ENCODE measurements around the gene ME3.

DNA sequence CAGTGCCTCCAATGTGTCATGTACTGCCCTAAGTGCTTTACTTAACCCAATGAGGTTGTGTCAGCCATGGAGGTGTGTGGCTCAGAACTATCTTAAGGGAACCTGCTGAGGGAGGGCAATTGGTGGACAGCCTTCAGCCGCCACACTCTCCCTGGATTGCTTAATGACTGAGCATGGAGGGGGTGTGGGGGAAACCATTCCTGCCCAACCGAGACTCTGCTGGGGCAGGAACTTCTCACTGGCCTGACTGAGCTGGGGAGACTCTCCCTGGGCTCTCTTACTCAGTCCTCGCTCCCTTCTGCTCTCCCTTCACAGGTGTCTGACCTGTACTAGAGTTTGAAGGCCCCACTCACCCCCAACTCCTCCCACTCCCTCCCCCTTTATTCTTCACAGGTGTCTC, 183.0 kb downstream of the ME3 start:
- TF ChIP-seq, protein P1, sequence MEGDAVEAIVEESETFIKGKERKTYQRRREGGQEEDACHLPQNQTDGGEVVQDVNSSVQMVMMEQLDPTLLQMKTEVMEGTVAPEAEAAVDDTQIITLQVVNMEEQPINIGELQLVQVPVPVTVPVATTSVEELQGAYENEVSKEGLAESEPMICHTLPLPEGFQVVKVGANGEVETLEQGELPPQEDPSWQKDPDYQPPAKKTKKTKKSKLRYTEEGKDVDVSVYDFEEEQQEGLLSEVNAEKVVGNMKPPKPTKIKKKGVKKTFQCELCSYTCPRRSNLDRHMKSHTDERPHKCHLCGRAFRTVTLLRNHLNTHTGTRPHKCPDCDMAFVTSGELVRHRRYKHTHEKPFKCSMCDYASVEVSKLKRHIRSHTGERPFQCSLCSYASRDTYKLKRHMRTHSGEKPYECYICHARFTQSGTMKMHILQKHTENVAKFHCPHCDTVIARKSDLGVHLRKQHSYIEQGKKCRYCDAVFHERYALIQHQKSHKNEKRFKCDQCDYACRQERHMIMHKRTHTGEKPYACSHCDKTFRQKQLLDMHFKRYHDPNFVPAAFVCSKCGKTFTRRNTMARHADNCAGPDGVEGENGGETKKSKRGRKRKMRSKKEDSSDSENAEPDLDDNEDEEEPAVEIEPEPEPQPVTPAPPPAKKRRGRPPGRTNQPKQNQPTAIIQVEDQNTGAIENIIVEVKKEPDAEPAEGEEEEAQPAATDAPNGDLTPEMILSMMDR (IDR thresholded peaks at IDR 0.05) = no peak
- no peak for TF ChIP-seq POLR2A (IDR thresholded peaks at IDR 0.05)
